Limb (tissue), 2 donors: ENCODE data around the gene CREB5.

Experiments
- DNase-seq, 2 donors: peaks; one replicate each; pipeline ENCODE4 v3.0.0-alpha.2; 2016; ENCODE audit errors: extremely low spot score in 2 of 2

The CREB5 gene

GRCh38 chr7:28631995-28632394, 219.7 kb downstream of the CREB5 start:
- no peak for DNase-seq

- no peak for DNase-seq
These were observed 226.6 kb downstream of the CREB5 start for GRCh38 chr7:28638914-28639313.

- DNase-seq = no peak
These were observed 227.7 kb downstream of the CREB5 start for GRCh38 chr7:28640001-28640400.

- DNase-seq = no peak
These were observed 229.6 kb downstream of the CREB5 start for GRCh38 chr7:28641752-28642545.

- DNase-seq = no peak
These were observed 230.9 kb downstream of the CREB5 start for GRCh38 chr7:28643188-28643569.

- no peak for DNase-seq
These were observed 231.4 kb downstream of the CREB5 start for GRCh38 chr7:28643584-28644340.

GRCh38 chr7:28645866-28646265, 233.5 kb downstream of the CREB5 start:
- no peak for DNase-seq

GRCh38 chr7:28646376-28647075, 234.2 kb downstream of the CREB5 start:
- no peak for DNase-seq

GRCh38 chr7:28647076-28647421, 234.7 kb downstream of the CREB5 start:
- no peak for DNase-seq

- no peak for DNase-seq
These were observed 236.9 kb downstream of the CREB5 start for GRCh38 chr7:28649189-28649588.

- DNase-seq = no peak
These were observed 237.5 kb downstream of the CREB5 start for GRCh38 chr7:28649811-28650210.

- DNase-seq = no peak
These were observed 241.8 kb downstream of the CREB5 start for GRCh38 chr7:28654110-28654509.

GRCh38 chr7:28656529-28656928, 244.2 kb downstream of the CREB5 start:
- DNase-seq = no peak

- no peak for DNase-seq
These were observed 246.1 kb downstream of the CREB5 start for GRCh38 chr7:28658381-28658780.

- DNase-seq = no peak
These were observed 247.8 kb downstream of the CREB5 start for GRCh38 chr7:28660132-28660531.

- DNase-seq = no peak
These were observed 249.7 kb downstream of the CREB5 start for GRCh38 chr7:28661826-28662595.

- no peak for DNase-seq
These were observed 253.8 kb downstream of the CREB5 start for GRCh38 chr7:28666154-28666553.

GRCh38 chr7:28668085-28668484, 255.8 kb downstream of the CREB5 start:
- no peak for DNase-seq

GRCh38 chr7:28669330-28669729, 257.0 kb downstream of the CREB5 start:
- DNase-seq = no peak

- DNase-seq = no peak
These were observed 259.2 kb downstream of the CREB5 start for GRCh38 chr7:28671526-28671925.

GRCh38 chr7:28672397-28672797, 260.1 kb downstream of the CREB5 start:
- no peak for DNase-seq

- DNase-seq = no peak
These were observed 262.1 kb downstream of the CREB5 start for GRCh38 chr7:28674359-28674782.
